Panc1 (cell line): Measurements from ENCODE around the gene EXOC6B. TPM values are rescaled to one million over a fixed set of nuclear protein-coding genes. Genes with fewer than 3 reads are reported as not detected.
A peak's percentile ranks its signal among the peaks of the same experiment; 100 is the strongest.

Experiments used
- ATAC-seq: fragments of 200-7000 bp; cut with Tn5 transposase; 2 replicates; pipeline ENCODE4 v1.9.1; 2020; ENCODE audit warnings: mild to moderate bottlenecking, moderate library complexity
- BruUV-seq: library from RNA; stranded (reverse); fragments of 400-500 nt; replicated peaks from 2 replicates; lab custom pipeline; 2021; lab: Mats Ljungman, UMichigan
- CTCF ChIA-PET: fragments of 300-600 bp; sonication (Branson Sonifier 250); formaldehyde crosslinking; loops from one replicate; lab custom pipeline; 2022; ENCODE audit warnings: antibody characterized with exemption; lab: Charles Lee
- POLR2A ChIA-PET: fragments of 300-600 bp; sonication (Branson Sonifier 250); formaldehyde crosslinking; loops from one replicate; lab custom pipeline; 2022; ENCODE audit warnings: antibody characterized with exemption; lab: Charles Lee
- DNase-seq: peaks from one replicate; pipeline ENCODE4 v3.0.0-alpha.2; 2010; ENCODE audit warnings: low read depth, low spot score
- H3K27ac ChIP-seq: 2 replicates; pipeline ENCODE4 v1.5.1; 2011; ENCODE audit warnings: mild to moderate bottlenecking, low read length, inconsistent platforms
- H3K27me3 ChIP-seq: fragments of 200-500 bp; sonication (Bioruptor generic); 2 replicates; pipeline ENCODE4 v1.6.0; 2014; ENCODE audit warnings: low read length, inconsistent platforms; ENCODE audit not compliant: control insufficient read depth, insufficient read depth
- H3K36me3 ChIP-seq: fragments of 200-500 bp; sonication (Bioruptor generic); 2 replicates; pipeline ENCODE4 v1.5.1; 2014; ENCODE audit warnings: inconsistent platforms, mild to moderate bottlenecking, low read length, moderate library complexity; ENCODE audit not compliant: control insufficient read depth, insufficient read depth
- H3K4me1 ChIP-seq: 2 replicates; pipeline ENCODE4 v1.5.1; 2011; ENCODE audit warnings: inconsistent platforms, mild to moderate bottlenecking, low read length, moderate library complexity; ENCODE audit not compliant: control insufficient read depth, insufficient read depth
- H3K4me3 ChIP-seq, 2 experiments: 2 replicates each; pipeline ENCODE4 v1.5.1; 2011 to 2012; ENCODE audit warnings: low read depth in 2 of 2, low read length in 2 of 2, mild to moderate bottlenecking in 2 of 2, inconsistent platforms in 1 of 2, moderate library complexity in 1 of 2
- H3K9me3 ChIP-seq: fragments of 200-500 bp; sonication (Bioruptor generic); 2 replicates; pipeline ENCODE4 v1.5.1; 2014; ENCODE audit warnings: low read depth, mild to moderate bottlenecking, inconsistent platforms, low read length, moderate library complexity; ENCODE audit not compliant: control insufficient read depth, insufficient read depth
- CTCF ChIP-seq: fragments of 450-650 bp; IDR thresholded peaks from 2 replicates; pipeline ENCODE4 v1.5.1; 2017; ENCODE audit warnings: mild to moderate bottlenecking
- POLR2AphosphoS5 ChIP-seq: IDR thresholded peaks from 2 replicates; pipeline ENCODE4 v1.6.1; 2012; ENCODE audit warnings: mild to moderate bottlenecking, low read depth, low read length, moderate library complexity
- SIN3A ChIP-seq: IDR thresholded peaks from 2 replicates; pipeline ENCODE4 v1.6.1; 2012; ENCODE audit warnings: low read depth, mild to moderate bottlenecking, low read length, moderate library complexity, borderline replicate concordance; ENCODE audit not compliant: insufficient read depth
- TCF7L2 ChIP-seq: IDR thresholded peaks from 2 replicates; pipeline ENCODE4 v1.6.1; 2011; ENCODE audit warnings: mild to moderate bottlenecking, low read depth, low read length, inconsistent platforms
- in situ Hi-C: cut with HindIII; loops from 2 replicates; pipeline ENCODE4 v1.10.0; 2016; ENCODE audit warnings: low sequenced_read_pairs, low pct_unique_long_range_greater_than_20kb
- intact Hi-C: fragments of 100-400 bp; cut with micrococcal nuclease; formaldehyde crosslinking; loops from one replicate; pipeline ENCODE4 v1.10.0; 2022; ENCODE audit not compliant: unreplicated experiment
- total RNA-seq: library from RNA; stranded (reverse); gene quantifications from one replicate; pipeline ENCODE4 v1.2.1, GENCODE V29; 2021; ENCODE audit not compliant: unreplicated experiment
- TF ChIP-seq, protein P1 (sequence below), 2 experiments: IDR thresholded peaks; 2 replicates each; pipeline ENCODE4 v1.6.1; 2011 to 2012; ENCODE audit warnings: low read depth in 2 of 2, control low read depth in 1 of 2, low read length in 1 of 2, mild to moderate bottlenecking in 1 of 2, moderate library complexity in 1 of 2; ENCODE audit not compliant: insufficient read depth in 1 of 2

The EXOC6B gene
- total RNA-seq, 1 experiment from 2014 or later: 23.2 TPM

- DNase-seq (no peak), ATAC-seq (no peak)
- ChIA-PET POLR2A (no interaction called here), CTCF (no interaction called here)
- H3K9me3 ChIP-seq: no peaks in the 10 kb centered on the region
- in situ Hi-C loops: no loop called here
- TF ChIP-seq CTCF: peak; percentile 23
- no peak for TF ChIP-seq POLR2AphosphoS5
- no peak overlapping the region for H3K4me3 ChIP-seq
- H3K27ac ChIP-seq: no peak overlapping the region
- H3K4me1 ChIP-seq: no peaks in the 10 kb centered on the region
- intact Hi-C loops: no loop called here
- no peaks in the 10 kb centered on the region for H3K36me3 ChIP-seq
- H3K27me3 ChIP-seq: no peaks in the 10 kb centered on the region
- BruUV-seq: no TSS peak
Measured at GRCh38 chr2:72198532-72199241, 627.1 kb downstream of the EXOC6B start.

- TF ChIP-seq POLR2AphosphoS5 (no peak), CTCF (no peak), TCF7L2 (no peak), SIN3A (no peak)
- TF ChIP-seq, protein P1, sequence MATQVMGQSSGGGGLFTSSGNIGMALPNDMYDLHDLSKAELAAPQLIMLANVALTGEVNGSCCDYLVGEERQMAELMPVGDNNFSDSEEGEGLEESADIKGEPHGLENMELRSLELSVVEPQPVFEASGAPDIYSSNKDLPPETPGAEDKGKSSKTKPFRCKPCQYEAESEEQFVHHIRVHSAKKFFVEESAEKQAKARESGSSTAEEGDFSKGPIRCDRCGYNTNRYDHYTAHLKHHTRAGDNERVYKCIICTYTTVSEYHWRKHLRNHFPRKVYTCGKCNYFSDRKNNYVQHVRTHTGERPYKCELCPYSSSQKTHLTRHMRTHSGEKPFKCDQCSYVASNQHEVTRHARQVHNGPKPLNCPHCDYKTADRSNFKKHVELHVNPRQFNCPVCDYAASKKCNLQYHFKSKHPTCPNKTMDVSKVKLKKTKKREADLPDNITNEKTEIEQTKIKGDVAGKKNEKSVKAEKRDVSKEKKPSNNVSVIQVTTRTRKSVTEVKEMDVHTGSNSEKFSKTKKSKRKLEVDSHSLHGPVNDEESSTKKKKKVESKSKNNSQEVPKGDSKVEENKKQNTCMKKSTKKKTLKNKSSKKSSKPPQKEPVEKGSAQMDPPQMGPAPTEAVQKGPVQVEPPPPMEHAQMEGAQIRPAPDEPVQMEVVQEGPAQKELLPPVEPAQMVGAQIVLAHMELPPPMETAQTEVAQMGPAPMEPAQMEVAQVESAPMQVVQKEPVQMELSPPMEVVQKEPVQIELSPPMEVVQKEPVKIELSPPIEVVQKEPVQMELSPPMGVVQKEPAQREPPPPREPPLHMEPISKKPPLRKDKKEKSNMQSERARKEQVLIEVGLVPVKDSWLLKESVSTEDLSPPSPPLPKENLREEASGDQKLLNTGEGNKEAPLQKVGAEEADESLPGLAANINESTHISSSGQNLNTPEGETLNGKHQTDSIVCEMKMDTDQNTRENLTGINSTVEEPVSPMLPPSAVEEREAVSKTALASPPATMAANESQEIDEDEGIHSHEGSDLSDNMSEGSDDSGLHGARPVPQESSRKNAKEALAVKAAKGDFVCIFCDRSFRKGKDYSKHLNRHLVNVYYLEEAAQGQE (IDR thresholded peaks at IDR 0.05; ENCODE audit: insufficient read depth in 1 of 2, low read depth in 2 of 2, low read length in 1 of 2): no peak
- Histone ChIP-seq H3K36me3 (no peaks in the 10 kb centered on the region), H3K27me3 (no peaks in the 10 kb centered on the region), H3K9me3 (no peaks in the 10 kb centered on the region), H3K27ac (no peak overlapping the region), H3K4me1 (no peaks in the 10 kb centered on the region), H3K4me3 (no peak overlapping the region)
- ChIA-PET CTCF (no interaction called here), POLR2A (no interaction called here)
- no TSS peak for BruUV-seq
- no peak for ATAC-seq
- in situ Hi-C loops: no loop called here
- intact Hi-C loops: no loop called here
- DNase-seq: no peak
Measured at GRCh38 chr2:72193723-72194122, 632.1 kb downstream of the EXOC6B start.
